Measurements from ENCODE around the gene HIGD1B.

The HIGD1B gene

DNA sequence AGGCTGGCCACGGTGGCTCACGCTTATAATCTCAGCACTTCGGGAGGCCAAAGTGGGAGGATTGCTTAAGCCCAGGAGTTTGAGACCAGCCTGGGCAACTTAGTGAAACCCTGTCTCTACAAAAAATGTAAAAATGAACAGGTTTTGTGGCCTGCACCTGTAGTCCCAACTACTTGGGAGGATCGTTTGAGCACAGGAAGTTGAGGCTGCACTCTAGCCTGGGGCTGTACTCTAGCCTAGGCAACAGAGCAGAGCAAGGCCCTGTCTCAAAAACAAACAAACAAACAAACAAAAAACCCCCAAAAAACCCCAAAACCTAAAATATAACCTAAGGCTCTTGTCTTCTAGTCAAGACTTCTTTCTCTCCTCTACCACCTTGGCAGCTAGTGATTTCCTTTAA is 7.4 kb upstream of the HIGD1B start:
- DNase-seq, result no peak

DNA sequence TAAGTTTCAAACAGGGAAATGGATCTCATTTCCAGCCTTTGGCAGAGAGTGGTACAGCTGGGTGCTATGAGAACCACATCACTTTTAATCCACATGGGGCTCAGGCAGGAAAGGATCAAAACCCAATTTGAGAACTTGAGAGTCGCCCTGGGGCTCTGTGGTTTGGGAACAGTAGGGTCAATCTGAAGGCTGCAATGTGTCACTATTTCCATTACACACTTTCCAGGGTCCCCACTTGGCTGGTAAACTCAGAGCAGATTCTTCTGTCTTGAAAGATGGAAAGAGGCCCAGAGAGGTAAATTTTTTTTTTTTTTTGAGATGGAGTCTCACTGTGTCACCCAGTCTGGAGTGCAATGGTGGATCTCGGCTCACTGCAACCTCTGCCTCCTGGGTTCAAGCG is 6.7 kb upstream of the HIGD1B start:
- DNase-seq, result no peak

DNA sequence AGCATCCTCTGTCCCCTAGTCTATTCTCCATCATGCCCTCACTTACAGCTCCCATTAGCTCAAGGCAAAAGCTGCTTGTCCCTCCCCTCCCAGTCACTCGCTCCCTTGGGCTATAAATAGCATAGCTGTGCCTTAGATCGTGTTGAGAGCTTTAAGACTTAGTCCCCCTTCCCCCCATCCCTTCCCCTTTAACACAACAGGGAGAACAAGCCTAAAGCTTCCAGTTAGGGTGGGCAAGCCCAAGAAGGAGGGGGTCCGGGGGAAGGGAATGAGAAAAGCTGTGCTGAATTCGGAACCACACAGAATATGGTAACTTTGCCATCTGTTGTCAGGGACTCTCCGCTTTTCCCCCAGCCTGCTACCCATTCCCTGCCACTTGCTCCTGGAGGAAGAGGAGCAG is 4.9 kb upstream of the HIGD1B start:
- no peak for DNase-seq

DNA sequence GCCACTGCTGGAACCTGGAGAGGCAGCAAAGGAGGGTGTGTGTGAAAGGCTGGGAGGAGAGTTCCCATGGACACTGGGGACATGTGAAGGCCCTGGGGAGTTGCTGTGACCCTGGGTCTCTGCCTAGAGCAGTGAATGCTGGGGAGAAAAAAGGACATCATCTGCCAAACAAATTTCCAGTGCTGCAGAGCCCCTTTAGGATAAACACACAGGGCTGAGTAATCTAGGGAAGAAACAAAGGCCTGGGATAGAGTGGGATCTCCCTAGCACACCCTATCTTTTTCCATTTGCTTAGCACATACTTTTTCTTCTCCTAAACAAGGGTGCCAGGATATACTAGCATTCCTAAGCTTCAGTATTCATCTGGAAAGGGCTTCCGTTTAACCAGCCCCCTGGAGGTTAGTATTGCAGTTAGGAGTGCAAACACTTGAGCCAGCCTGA is 3.3 kb upstream of the HIGD1B start:
- DNase-seq, result no peak

DNA sequence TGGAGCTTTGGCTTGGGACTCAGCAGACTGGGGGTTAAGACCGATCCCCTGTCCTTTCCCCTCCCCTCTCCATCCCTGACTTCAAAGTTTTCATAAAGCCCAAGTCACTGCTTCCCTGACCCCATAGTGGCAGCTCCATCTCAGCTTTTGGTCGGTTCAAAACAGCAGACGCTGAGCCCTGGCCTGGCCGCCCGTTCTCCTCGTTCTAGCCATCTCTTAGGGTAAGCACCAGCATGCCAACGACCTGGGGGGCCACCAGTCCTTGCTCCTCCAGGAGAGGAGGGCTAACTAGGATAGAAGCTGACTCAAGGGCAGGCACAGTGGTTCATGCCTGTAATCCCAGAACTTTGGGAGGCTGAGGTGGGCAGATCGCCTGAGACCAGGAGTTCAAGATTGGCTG is 1.5 kb upstream of the HIGD1B start:
- DNase-seq, result no peak

DNA sequence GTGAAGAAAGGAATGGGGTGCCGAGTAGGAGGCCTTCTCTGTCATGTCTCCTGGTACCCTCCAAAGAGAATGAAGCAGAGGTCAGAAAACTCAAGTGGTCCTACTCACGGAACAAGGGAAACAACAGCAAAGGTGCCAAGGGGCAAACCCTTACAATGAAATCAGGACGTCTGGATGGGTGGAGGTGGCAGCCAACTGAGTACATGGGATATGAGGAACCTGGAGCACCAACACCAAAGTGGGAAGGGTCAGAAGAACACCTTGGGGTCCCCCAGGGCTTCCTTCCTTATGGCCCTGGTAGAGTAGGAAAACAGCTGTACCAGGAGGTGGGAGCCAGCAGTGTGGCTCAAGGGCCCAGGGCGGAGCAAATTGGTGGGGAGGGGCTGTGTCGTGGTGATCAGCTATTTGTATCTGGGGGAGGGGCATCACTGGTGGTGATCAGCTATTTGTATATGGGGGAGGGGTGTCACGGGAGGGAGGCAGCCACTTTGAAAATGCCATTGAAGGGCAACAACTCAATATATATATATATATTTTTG is 643 bp downstream of the HIGD1B start:
- no peak for DNase-seq

DNA sequence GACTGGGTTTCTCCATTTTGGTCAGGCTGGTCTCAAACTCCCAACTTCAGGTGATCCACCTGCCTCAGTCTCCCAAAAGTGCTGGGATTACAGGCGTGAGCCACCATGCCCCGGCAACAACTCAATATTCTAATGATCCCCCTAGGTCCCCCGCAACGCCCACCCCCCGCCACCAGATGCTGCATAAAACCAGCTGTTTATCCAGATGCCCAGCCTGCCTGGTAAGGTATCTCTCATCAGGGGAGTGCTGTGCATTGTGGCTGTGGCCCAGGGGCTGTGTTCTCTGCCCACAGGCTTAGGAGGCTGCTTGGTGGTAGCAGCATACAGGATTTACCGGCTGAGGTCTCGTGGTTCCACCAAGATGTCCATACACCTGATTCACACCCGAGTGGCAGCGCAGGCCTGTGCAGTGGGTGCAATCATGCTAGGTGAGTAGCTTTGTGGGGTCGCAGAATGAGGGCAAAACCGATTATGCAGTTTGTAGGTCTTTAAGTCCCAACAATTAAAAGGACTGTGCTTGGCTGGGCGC is 1.3 kb downstream of the HIGD1B start:
- no peak for DNase-seq

DNA sequence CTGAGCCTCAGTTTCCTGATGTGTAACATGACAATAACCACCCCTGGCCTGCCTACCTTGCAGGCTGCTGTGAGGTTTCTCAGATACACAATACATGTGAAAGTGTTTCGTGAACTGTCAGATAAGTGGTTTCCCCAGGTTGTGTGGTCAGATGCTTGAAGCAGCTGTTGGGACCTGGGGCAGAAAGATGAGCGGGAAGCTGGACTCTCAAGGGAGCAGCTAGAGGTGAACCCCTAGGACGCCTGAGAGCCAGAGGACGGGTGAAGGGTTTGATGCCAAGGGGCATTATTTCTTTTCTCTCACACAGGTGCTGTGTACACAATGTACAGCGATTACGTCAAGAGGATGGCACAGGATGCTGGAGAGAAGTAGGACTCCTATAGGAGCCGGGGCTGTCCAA is 2.3 kb downstream of the HIGD1B start:
- no peak for DNase-seq

DNA sequence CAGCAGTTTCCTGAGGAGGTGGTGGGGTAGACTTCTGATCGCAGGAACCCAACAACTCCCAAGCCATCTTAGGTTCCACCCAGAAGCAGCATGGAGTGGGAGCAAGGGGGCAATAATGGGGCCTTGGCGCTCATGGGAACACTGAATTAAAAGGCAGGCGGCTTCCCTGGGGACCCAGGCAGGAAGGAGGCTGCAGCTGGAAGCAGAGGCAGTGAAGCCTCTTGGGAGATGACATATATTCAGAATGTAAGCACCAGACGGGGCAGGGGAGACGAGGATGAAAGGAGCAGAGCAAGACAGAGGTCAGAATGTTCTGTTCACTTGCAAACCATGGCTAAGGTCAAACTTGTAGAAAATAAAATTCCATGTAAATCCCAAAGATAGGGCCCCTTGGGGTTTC is 2.9 kb downstream of the HIGD1B start:
- no peak for DNase-seq

DNA sequence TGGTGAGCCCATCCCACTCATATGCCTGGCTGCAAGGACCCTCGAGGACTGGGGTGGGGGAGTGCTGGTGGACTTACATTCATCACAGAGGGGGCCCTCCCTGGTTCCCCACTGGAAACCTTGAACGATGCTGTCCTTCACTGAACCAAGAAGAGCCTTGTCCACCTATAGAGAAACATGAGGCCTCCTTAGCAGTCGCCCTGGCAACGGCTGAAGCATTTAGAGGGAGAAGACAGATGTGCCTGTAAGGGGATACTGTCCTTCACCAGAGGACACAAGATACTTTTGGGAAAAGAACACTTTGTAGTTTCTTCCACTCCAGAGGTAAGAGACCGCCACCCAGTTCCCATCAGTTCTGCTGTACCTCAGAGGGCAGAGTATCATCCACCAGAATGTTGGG is 6.5 kb downstream of the HIGD1B start:
- DNase-seq, result no peak

DNA sequence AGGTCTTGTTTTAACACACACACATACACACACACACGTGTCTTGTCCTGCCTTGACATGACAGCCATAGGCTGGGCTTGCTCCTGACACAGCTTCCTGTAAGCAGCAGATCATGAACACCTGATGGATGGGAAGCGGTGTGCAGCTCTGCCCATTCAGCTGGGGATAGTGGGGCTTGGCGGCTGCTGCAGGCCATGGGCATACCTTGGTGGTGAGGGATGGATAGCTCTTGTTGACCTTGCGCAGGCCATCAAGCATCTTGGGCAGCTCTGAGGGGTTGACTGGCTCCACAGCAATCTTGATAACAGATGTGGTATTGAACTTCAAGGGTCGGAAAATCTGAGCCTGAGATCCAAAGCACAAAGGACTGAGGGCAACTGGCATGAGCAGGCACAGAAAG is 12.0 kb downstream of the HIGD1B start:
- no peak for DNase-seq

DNA sequence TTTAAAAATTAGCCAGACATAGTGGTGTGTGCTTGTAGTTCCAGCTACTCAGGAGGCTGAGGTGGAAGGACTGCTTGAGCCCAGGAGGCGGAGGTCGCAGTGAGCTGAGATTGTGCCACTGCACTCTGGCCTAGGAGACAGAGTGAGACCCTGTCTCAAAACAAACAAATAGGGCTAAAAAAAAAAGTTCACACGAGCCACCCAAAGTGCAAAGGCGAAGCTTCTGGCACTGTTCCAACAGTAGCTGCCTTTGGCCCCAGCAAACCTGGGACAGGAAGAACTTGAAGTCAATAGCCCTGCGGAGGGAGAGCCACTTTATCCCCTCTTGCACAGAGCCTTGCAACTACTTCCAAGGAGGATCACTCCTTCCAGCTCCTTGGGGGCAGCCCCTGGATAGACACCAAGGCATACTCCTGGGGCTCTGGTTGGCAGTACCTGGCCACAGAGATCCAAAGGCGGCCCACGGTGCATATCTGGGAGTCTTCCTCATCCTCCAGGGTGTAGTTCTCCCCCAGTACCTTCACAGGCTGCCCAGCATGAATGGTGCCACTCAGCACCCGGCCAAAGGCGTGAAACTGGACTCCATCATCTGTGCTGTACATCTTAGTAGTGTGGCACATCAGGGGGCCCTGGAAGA is 14.7 kb downstream of the HIGD1B start:
- DNase-seq, result no peak

DNA sequence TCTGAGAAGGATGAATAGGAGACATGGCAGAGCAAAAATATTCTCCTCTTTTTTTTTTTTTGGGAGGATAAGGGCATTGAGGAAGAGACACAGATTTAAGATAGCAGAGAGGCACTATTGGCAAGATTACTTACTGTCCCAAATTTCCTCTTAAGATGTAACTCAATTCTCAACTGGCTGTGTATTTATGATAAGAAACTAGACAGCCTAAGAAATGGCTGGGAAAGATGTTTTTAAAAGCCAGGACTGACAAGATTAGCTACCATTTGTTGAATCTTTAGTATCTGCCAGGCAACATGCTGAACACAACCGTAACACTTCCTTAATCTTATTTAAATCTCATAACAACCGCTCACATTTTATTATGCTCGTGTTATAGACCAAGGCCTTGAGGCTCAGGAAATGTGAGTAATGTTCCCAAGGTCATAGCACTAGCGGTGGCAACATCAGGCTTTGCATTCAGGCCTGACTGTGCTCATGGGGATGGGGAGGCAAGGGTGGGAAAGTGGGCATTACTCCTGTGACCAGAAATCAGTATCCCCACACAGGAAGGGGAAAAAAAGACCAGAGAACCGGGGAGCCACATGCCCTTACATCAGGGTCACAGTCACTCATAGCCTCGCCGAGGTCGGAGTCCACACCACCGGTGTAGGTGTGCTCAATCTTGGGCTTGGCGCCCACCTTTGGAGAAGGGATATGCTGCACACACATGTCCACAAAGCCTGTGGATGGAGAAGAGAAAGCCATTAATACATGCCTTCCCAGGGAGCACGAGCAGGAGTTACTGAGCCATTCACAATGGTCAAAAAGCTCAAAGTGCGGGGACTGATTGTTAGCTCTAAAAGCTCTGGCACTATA is 15.6 kb downstream of the HIGD1B start:
- DNase-seq, result no peak

DNA sequence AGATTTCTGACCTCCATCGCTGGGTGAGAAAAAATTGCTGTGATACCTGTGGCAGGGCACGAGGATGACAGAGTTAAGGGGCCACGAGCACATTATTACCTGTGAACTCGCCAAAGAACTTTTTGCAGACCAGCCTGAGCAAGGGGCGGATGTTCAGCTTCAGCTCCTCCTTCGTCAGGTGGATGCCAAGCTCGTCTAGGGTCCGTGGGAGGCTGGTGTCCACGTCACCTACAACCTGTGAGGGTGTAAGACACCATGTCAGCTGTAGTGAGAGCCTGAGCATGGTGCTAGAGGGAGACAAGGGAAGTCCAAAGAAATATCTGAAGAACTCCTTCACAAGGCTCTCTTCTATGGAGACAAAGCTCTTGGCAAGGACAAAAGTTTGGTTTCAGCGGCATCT is 17.1 kb downstream of the HIGD1B start:
- no peak for DNase-seq

DNA sequence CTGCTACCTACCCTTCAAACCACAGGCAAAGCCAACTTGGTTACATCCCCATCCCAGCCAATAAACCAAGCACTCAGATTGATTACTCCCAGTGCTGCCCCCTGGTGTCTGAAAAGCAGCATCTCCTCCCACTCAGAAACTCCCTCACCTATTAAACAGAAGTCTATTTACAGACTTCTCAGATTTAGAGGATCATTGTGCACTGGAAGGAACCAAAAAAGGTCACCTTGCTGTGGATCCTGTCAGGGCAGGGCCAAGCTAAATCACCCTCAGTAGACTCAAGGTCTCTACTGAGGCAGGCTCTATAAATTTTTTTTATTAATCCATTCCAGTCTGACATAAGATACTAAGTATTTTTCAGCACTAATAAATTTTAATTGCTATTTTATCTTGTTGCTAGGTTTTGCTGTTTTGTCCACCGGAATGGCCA is 17.6 kb downstream of the HIGD1B start:
- DNase-seq, result peak; percentile 79

DNA sequence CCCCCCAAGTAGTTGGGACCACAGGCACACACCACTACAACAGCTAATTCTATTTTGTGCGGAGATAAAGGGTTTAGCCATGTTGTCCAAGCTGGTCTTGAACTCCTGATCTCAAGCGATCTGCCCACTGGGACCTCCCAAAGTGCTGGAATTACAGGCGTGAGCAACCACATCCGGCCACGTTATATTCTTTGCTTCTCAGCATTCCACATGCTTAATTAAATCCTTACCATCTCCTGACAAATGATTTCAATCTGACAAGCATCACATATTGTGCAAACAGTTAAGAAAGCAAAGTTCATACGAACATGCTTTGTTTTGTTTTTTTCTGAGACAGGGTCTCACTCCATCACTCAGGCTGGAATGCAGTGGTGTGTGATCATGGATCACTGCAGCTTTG is 18.2 kb downstream of the HIGD1B start:
- no peak for DNase-seq

DNA sequence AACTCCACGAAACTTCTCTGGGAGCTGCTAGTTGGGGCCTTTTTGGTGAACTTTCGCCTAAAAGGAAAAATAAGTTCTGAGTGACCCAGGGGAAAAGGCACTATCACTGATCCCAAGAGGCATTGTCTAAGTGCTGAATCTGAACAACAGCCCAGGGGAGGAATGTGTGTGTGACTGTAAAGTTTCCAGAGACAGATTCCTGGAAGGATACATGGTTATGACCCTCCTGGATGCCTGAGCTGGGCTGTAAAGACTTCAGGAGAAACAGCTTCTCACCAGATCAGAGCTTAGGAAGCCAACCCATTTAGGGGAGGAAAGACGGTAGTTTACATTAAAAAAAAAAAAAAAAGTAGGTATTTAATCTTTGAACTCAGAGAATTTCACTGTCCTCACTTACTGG is 20.2 kb downstream of the HIGD1B start:
- DNase-seq, result no peak

DNA sequence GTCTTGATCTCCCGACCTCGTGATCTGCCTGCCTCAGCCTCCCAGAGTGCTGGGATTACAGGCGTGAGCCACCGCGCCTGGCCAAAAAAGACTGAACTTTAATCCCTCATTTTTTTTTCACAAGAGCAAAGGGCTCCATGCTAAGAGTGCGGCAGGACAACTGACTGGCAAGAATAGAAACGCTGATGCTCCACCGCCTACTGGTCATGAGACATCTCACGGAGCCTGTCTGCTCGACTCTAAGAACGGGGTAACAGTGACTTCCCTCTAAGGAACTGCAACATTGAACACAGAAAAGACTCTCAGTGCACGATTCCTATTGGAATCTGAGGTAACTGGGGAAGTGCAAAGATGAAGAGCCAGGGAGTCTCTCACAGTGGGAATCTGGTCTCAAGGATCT is 23.9 kb downstream of the HIGD1B start:
- no peak for DNase-seq

DNA sequence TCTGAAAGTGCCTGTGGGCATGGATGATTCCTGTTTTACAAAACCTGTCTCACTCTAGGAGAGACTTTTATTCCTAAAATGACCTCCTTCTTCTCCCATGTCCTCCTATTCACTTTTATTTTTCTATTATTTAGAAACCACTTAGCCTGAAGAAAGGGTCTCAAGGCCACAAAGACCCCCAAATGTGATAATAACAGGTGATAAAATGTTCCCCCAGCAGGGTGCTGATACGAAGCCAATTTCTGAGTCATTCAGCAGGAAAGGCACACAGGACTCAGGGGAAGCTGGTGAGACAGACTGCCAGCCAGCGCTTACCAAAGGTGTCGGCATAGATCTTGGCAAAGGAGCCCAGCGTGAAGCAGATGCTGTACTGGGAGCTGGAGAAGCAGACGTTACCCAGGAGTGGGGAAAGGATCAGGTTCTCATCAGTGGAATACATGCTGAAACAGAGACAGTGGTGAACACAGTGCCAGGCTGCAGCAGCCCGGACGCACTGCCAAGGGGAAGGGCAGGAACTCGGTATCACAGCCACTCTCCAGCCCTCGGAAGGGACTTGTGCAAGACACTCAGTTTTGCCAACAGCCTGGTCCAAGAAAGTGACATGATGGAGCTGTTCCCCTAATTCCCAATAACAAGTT is 24.6 kb downstream of the HIGD1B start:
- DNase-seq, result no peak

DNA sequence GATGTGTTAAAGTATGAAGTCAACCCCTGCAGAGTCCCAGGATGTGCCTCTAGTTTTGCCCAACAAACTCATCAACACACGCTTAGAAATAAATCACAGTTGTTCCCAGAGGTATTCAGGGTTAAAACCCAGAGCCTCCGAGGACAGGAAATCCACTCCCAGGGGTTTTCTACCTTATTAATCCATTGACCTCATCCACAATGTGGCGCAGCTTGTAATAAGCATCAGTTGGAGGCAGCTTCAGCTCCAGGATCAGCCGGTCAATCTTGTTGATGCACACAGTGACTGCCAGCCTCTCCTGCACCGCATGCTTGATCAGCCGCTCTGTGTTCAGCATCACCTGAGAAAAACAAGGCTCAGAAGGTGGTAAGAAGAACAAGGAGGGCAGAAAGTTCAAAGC is 28.1 kb downstream of the HIGD1B start:
- DNase-seq, result no peak

DNA sequence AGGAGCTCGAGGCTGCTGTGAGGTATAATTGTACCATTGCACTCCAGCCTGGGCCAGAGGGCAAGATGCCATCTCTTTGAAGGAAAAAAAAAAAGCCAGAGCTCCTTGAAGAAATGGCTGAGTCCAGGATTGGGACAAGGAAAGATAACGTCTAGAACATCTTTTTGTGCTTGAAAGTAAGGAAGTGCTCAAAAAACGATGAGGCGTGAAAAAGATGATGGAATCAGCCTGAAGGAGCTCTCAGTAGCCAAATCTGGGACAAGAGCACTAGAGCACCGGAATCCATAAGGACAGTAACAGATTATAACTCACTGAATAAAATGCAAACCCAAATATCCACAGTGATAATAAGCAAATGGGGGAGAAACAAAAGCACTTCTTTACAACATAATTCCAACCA is 29.4 kb downstream of the HIGD1B start:
- no peak for DNase-seq

DNA sequence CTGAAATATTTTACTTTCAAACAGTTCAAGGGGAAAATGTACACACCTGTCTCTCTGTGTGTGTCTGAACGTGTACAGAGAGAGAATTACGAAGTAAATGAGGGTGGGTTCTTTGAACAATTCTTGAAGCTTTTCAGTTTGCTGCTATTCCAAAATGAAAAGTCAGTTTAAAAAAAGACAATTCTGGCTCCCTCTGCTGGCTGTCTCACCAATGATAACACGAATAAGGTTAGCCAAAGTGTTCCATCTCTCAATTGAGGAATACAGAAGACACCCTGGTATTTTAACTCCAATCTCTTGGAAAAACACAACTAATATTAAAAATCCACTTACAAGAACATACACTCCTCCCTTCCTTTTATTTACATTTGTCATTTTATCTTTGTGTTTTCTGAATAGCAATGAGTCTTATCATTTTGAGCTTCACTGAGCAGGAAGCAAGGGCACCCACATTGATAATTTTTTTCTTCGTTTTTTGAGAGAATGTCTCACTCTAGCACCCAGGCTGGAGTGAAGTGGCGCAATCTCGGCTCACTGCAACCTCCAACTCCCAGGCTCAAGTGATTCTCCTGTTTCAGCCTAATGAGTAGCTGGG is 31.0 kb downstream of the HIGD1B start:
- DNase-seq, result no peak

DNA sequence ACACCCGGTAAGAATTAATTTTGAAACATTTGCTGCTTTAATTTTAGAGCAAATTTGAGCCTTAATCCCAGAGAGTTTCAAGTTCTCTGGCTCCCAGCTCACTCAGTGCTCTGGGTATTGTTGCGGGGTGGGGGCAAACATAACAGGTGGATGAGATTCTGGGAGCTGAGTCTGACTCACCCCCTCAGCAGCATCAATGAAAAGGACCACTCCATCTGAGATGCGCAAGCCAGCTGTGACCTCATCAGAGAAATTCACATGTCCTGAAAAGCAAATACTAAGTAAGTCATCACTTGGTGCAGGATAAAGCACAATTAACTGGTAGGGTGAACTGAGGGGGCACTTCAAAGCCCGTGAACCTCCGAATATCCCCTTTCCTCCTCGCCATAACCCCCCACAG is 31.7 kb downstream of the HIGD1B start:
- DNase-seq, result no peak
